Fibroblast of pulmonary artery (primary cell): ENCODE measurements around the gene ACOT11.

Experiments
- DNase-seq: peaks from one replicate; pipeline ENCODE4 v3.0.0-alpha.2; 2010; ENCODE audit warnings: low read depth
- H3K4me3 ChIP-seq: replicated peaks from 2 replicates; pipeline ENCODE4 v1.5.1; 2011; ENCODE audit warnings: low read depth, mild to moderate bottlenecking, control low read depth, low read length, moderate library complexity
- CTCF ChIP-seq: IDR thresholded peaks from 2 replicates; pipeline ENCODE4 v1.5.1; 2011; ENCODE audit warnings: mild to moderate bottlenecking, control low read depth, low read length, inconsistent platforms; ENCODE audit errors: missing control alignments

The ACOT11 gene

GRCh38 chr1:54538538-54538937, 9.5 kb upstream of the ACOT11 start:
- H3K4me3 ChIP-seq = no peak overlapping the region
- TF ChIP-seq CTCF = no peak
- no peak for DNase-seq

GRCh38 chr1:54540582-54541295, 7.3 kb upstream of the ACOT11 start:
- no peak for DNase-seq
- no peak for TF ChIP-seq CTCF
- no peak overlapping the region for H3K4me3 ChIP-seq

GRCh38 chr1:54542120-54542961, 5.7 kb upstream of the ACOT11 start:
- peak; percentile 57 for DNase-seq
- H3K4me3 ChIP-seq = peak overlapping the region; percentile 49
- TF ChIP-seq CTCF = no peak

GRCh38 chr1:54542962-54543539, 5.0 kb upstream of the ACOT11 start:
- peak; percentile 60 for DNase-seq
- peak overlapping the region; percentile 49 for H3K4me3 ChIP-seq
- no peak for TF ChIP-seq CTCF

- no peak for TF ChIP-seq CTCF
- H3K4me3 ChIP-seq = no peak overlapping the region
- DNase-seq = peak; percentile 66
Measured at GRCh38 chr1:54543729-54544496, 4.1 kb upstream of the ACOT11 start.

GRCh38 chr1:54545916-54546635, 2.0 kb upstream of the ACOT11 start:
- DNase-seq = no peak
- TF ChIP-seq CTCF = no peak
- H3K4me3 ChIP-seq = no peak overlapping the region
